Activated B cell treated with CpG ODN at 0.5 μM for 24 hours (primary cell): ENCODE measurements around the gene BFSP1. TPM values are rescaled to one million over a fixed set of nuclear protein-coding genes. Genes with fewer than 3 reads are reported as not detected.

Experiments
- ATAC-seq: fragments of 200-7000 bp; cut with Tn5 transposase; one replicate; pipeline ENCODE4 v1.10.0; 2021; ENCODE audit warnings: low read depth, mild to moderate bottlenecking, moderate library complexity
- CTCF ChIA-PET: fragments of 350-600 bp; sonication (Branson Sonifier 250); formaldehyde crosslinking; loops from one replicate; lab custom pipeline; 2021; ENCODE audit warnings: antibody characterized with exemption; lab: Charles Lee
- POLR2A ChIA-PET: fragments of 350-600 bp; sonication (Branson Sonifier 250); formaldehyde crosslinking; loops from one replicate; lab custom pipeline; 2021; ENCODE audit warnings: antibody characterized with exemption; lab: Charles Lee
- DNase-seq: peaks from one replicate; pipeline ENCODE4 v3.0.0; 2022
- H3K27ac Mint-ChIP-seq: one replicate; pipeline ENCODE4 v1.8.0; 2020; ENCODE audit warnings: mixed read lengths
- H3K27me3 Mint-ChIP-seq: one replicate; pipeline ENCODE4 v1.8.0; 2021; ENCODE audit warnings: mixed read lengths
- H3K36me3 Mint-ChIP-seq: one replicate; pipeline ENCODE4 v1.8.0; 2021; ENCODE audit warnings: low read depth, mixed read lengths
- H3K4me1 Mint-ChIP-seq: one replicate; pipeline ENCODE4 v1.8.0; 2021; ENCODE audit warnings: mixed read lengths
- H3K4me3 Mint-ChIP-seq: one replicate; pipeline ENCODE4 v1.8.0; 2020; ENCODE audit warnings: mild to moderate bottlenecking, mixed read lengths
- H3K9me3 Mint-ChIP-seq: one replicate; pipeline ENCODE4 v1.8.0; 2020; ENCODE audit warnings: mixed read lengths
- intact Hi-C: fragments of 100-400 bp; cut with micrococcal nuclease; formaldehyde crosslinking; loops from one replicate; pipeline ENCODE4 v1.15.1; 2024
- total RNA-seq: library from RNA; stranded (reverse); gene quantifications from 2 replicates; pipeline ENCODE4 v1.2.3, GENCODE V29; 2022
- TF ChIP-seq, protein P1 (sequence below): fragments of 200-600 bp; IDR thresholded peaks from one replicate; pipeline ENCODE4 v1.8.0; 2022; ENCODE audit warnings: antibody characterized with exemption, mild to moderate bottlenecking

Gene BFSP1
- total RNA-seq, 1 donor from 2014 or later = not detected

DNA sequence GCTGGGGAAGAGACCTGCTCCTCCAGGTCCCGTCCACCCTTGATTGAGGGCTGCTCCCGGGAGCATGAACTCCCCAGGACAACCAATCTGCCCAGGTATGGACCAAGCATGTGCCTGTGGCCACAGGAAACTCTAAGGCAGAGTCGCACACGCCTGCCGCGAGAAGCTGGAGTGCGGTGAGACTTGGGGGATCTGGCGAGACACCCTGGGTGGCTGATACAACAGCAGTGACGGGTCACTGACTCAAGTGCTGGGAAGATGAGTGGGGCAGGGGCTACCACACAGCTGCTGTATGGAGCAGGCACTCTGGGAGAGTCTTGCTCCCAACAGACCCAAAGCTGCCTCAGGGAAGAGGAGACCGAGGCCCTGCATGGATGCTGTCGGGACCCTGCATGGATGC lies 40.1 kb downstream of the BFSP1 start:
- no peaks in the 10 kb centered on the region for H3K9me3 Mint-ChIP-seq
- DNase-seq (no peak), ATAC-seq (no peak)
- H3K36me3 Mint-ChIP-seq = no peaks in the 10 kb centered on the region
- no peak overlapping the region for H3K27ac Mint-ChIP-seq
- no peaks in the 10 kb centered on the region for H3K4me1 Mint-ChIP-seq
- CTCF ChIA-PET = no interaction called here
- no peak overlapping the region for H3K4me3 Mint-ChIP-seq
- peaks cover 8% of the 10 kb centered on the region for H3K27me3 Mint-ChIP-seq
- TF ChIP-seq, protein P1, sequence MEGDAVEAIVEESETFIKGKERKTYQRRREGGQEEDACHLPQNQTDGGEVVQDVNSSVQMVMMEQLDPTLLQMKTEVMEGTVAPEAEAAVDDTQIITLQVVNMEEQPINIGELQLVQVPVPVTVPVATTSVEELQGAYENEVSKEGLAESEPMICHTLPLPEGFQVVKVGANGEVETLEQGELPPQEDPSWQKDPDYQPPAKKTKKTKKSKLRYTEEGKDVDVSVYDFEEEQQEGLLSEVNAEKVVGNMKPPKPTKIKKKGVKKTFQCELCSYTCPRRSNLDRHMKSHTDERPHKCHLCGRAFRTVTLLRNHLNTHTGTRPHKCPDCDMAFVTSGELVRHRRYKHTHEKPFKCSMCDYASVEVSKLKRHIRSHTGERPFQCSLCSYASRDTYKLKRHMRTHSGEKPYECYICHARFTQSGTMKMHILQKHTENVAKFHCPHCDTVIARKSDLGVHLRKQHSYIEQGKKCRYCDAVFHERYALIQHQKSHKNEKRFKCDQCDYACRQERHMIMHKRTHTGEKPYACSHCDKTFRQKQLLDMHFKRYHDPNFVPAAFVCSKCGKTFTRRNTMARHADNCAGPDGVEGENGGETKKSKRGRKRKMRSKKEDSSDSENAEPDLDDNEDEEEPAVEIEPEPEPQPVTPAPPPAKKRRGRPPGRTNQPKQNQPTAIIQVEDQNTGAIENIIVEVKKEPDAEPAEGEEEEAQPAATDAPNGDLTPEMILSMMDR = no peak
- intact Hi-C loops = no loop called here
- POLR2A ChIA-PET = no interaction called here

GRCh38 chr20:17490501-17490900 lies 40.7 kb downstream of the BFSP1 start:
- intact Hi-C loops = no loop called here
- DNase-seq = no peak
- ChIA-PET POLR2A (no interaction called here), CTCF (no interaction called here)
- Mint-ChIP-seq H3K9me3 (no peaks in the 10 kb centered on the region), H3K27ac (no peak overlapping the region), H3K4me3 (no peak overlapping the region), H3K36me3 (no peaks in the 10 kb centered on the region), H3K4me1 (no peaks in the 10 kb centered on the region), H3K27me3 (peaks cover 5% of the 10 kb centered on the region)
- ATAC-seq = no peak
- TF ChIP-seq, protein P1 = no peak

DNA sequence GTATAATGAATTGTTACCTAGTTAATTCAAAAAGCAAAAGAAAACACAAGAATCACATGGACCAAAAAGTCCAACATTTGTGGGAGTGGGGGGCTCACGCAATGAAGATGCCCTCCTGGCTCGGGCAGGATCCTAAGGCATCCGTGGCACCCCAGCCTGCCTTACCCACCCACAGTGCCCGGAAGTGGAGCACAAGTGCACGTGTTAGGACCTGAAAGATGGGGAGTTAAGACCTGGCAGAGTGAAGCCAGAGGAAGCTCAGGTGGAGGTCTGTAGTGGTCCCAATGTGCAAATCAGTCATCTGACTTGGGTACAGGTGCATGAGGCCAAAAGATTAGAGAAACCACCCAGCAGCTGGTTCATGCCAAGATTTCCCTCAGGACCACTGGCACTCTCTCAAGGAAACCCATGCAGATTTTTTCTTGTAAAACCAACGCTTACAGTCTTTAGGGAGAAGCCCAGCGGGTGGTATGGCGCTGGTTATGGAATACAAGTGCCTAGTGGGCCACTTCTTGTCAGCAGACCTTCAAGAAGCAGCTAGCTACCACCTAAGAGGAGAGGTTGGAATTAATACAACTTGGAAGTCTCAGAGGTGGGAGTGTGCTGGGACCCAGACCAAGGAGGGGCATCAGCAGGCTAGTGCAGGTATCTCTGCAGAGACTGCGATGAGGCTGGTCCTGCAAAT lies 42.1 kb downstream of the BFSP1 start:
- TF ChIP-seq, protein P1 = no peak
- ATAC-seq = no peak
- CTCF ChIA-PET = no interaction called here

GRCh38 chr20:17485017-17485416 lies 46.2 kb downstream of the BFSP1 start:
- Mint-ChIP-seq H3K4me1 (no peaks in the 10 kb centered on the region), H3K27ac (no peak overlapping the region), H3K4me3 (no peak overlapping the region), H3K36me3 (no peaks in the 10 kb centered on the region), H3K27me3 (peaks cover 9% of the 10 kb centered on the region), H3K9me3 (no peaks in the 10 kb centered on the region)
- ChIA-PET POLR2A (no interaction called here), CTCF (no interaction called here)
- ATAC-seq (no peak), DNase-seq (no peak)
- TF ChIP-seq, protein P1 = no peak
- intact Hi-C loops = no loop called here

More for the DNA sequence above, 42.1 kb downstream of the BFSP1 start:
- POLR2A ChIA-PET = no interaction called here
- H3K27me3 Mint-ChIP-seq = peaks cover 5% of the 10 kb centered on the region
- no peaks in the 10 kb centered on the region for H3K9me3 Mint-ChIP-seq
- no peak overlapping the region for H3K4me3 Mint-ChIP-seq
- intact Hi-C loops = no loop called here
- no peak overlapping the region for H3K27ac Mint-ChIP-seq
- H3K36me3 Mint-ChIP-seq = no peaks in the 10 kb centered on the region
- no peak for DNase-seq
- no peaks in the 10 kb centered on the region for H3K4me1 Mint-ChIP-seq

GRCh38 chr20:17482536-17482935 lies 48.6 kb downstream of the BFSP1 start:
- ATAC-seq (no peak), DNase-seq (no peak)
- CTCF ChIA-PET = no interaction called here
- POLR2A ChIA-PET = no interaction called here
- Mint-ChIP-seq H3K4me1 (no peaks in the 10 kb centered on the region), H3K4me3 (no peak overlapping the region), H3K27ac (no peak overlapping the region), H3K9me3 (no peaks in the 10 kb centered on the region), H3K36me3 (no peaks in the 10 kb centered on the region), H3K27me3 (peaks cover 6% of the 10 kb centered on the region)
- TF ChIP-seq, protein P1 = no peak
- intact Hi-C loops = no loop called here
